ENCODE results near the gene CHD9.
"Not testable (repeated sequence)": the region's sequence is repeated elsewhere in the genome, so short reads cannot be mapped to it uniquely, and the experiment has no call there.

The CHD9 gene

DNA sequence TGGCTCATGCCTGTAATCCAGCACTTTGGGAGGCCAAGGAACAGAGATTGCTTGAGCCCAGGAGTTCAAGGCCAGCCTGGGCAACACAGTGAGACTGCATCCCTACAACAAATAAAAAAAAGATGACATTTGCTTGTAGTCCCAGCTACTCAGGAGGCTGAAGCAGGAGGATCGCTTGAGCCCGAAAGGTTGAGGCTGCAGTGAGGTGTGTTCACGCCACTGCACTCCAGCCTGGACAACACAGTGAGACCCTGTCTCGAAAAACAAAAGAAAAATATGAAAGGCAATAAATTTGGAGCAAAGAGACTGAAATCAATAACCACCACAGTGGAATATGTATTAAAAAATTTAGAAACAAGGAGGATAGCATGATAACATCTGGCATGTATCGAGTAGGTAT is 235.7 kb downstream of the CHD9 start:
- DNase-seq: no peak

DNA sequence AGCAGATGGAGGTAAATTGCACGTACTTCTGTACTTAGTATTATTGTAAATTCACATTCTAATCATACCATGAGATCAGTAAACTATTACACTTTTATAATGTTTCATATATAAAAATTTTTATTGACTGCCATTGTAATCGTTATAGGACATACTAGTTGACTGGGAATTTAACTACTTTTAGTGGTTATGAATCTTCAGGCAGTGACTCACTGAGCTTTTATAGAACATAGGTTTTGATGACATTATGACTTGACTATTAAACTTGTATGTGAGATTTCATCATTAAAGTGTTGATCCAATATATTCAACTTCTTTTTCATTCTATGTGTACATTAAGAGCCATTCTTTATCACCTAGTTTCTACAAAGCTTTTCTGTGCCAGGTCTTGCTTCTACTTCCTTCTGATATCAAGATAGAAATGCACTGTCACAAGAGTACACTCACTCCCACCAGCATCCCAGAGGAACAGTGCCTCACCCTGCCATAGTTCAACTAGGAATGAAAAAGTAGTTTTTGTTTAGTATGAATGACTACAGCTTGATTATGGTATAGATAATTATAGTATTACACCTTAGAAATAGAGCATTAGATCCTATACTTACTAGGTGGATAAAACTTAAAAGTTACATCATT is 237.1 kb downstream of the CHD9 start:
- no peak for DNase-seq

DNA sequence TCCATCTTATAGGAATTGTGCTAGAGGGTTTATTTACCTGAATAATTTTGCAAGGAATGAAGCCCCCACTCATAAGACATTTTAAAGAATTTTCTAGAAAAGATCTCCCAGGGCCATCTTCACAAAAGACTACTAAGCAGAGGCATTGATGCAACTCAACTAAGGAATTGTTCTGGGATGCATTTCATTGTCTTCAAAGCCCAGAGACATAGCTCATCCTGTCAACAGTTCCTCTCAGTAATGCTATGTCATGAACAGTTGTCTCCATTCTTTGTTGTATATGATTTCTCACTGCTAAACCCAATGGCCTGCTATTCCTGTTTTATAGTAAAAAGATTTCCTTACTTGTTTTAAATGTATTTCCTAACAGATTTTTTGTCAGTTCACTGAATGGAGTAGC is 242.7 kb downstream of the CHD9 start:
- DNase-seq: no peak

DNA sequence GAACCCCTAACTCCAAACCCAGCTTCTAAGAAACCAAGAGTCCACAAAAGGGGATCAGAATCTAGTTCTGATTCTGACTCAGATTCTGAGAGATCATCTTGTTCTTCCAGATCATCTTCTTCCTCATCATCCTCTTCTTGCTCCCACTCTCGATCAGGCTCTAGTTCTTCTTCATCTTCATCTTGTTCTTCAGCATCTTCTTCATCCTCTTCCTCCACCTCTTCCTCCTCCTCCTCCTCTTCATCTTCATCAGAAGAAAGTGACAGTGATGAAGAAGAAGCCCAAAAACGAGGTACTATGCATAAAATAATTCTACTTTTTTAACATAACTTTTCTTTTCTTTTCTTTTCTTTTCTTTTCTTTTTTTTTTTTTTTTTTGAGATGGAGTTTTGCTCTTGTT is 249.5 kb downstream of the CHD9 start:
- no peak for DNase-seq

DNA sequence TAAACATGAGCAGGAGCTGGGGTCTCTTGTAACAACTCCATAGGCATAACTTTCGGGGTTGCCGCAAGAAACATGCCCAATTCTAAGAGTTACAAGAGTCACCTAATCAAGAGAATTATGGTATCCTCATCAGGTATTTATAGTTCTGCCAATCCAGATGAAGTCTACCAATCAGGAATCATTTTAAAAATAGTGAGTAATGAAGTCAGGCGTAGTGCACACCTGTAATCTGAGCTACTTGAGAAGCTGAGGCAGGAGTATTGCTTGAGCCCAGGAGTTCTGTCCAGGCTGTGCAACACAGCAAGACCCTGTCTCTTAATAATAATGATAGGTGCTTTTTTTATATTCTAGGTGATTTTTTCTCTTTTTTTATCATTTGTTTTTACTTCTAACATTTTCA is 251.0 kb downstream of the CHD9 start:
- DNase-seq: no peak

DNA sequence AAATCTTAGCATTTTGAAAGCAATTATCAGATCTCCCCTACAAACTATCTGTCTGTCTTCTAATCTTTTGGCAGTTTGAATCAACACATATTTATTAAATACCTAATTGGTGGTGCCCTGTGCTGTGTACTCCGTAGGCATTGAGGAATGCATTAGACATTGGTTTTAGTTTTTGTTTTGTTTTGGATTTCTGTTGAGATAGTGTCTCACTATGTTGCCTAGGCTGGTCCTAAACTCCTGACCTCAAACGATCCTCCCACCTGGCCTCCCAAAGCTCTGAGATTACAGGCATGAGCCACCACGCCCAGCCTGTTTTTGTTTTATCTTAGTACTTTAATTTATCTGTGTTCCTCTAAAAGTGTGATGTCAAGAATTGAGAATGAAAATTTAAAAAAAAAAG is 254.7 kb downstream of the CHD9 start:
- no peak for DNase-seq

DNA sequence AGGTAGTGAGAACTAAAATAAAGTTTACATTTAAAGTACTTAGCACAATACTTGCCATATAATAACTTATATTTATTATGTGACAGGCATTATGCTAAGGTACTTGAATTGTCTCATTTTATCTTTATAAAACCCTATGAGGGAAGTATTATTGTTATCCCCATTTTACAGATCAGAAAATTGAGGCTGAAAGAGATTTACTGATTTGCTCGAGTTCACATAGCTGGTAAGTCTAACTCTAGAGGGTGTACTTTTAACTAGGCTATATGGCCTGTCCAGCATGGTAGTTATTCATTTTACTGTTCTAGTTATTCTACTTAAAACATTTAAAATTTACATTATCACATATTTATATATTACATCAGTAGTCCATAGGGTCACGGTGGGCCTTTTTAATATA is 266.2 kb downstream of the CHD9 start:
- DNase-seq: no peak

DNA sequence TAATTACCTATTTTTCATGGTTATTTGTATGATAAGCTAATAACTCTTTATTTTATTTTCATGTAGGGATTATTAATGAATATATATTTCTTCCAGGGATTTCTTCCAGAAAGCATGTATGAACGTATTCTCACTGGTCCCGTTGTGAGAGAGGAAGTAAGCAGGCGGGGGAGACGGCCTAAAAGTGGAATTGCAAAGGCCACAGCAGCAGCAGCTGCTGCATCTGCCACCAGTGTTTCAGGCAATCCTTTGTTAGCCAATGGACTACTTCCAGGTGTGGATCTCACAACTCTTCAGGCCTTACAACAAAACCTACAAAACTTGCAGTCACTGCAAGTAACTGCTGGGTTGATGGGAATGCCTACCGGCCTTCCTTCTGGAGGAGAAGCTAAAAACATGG is 269.1 kb downstream of the CHD9 start:
- no peak for DNase-seq

DNA sequence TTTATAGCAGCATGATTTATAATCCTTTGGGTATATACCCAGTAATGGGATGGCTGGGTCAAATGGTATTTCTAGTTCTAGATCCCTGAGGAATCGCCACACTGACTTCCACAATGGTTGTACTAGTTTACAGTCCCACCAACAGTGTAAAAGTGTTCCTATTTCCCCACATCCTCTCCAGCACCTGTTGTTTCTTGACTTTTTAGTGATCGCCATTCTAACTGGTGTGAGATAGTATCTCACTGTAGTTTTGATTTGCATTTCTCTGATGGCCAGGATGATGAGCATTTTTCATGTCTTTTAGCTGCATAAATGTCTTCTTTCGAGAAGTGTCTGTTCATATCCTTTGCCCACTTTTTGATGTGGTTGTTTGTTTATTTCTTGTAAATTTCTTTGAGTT is 276.2 kb downstream of the CHD9 start:
- DNase-seq: not testable (repeated sequence)

DNA sequence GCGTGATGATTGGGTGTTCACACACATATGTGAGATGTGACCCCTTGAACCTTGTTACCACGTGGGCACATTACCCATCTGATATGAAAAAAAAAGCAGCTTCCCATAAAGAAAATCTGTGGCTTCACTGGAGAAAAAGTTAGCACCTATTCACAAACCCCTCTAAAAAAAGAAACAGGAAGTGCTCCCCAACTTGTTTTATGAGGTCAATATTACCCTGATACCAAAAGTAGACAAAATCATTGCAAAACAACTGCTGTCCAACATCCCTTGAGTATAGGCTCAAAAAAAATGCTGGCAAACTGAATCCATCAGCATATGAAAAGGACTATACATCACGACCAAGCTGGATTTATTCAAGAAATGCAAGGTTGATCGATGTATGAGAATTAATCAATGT is 279.8 kb downstream of the CHD9 start:
- DNase-seq: no peak

DNA sequence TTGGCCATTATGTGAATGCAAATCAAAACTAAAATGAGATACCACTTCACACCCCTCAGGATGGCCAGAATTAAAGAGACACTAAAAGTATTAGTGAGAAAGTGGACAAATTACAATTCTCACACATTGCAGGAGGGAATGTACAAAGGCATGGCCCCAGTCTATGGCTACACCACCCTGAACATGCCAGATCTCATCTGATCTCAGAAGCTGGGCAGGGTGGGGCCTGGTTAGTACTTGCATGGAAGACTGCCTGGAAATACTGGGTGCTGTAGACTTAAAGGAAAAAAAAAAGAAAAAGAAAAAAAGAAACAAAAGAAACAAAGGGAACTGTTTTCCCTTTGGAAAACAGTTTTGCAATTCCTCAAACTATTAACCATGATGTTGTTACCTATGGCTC is 282.5 kb downstream of the CHD9 start:
- no peak for DNase-seq

DNA sequence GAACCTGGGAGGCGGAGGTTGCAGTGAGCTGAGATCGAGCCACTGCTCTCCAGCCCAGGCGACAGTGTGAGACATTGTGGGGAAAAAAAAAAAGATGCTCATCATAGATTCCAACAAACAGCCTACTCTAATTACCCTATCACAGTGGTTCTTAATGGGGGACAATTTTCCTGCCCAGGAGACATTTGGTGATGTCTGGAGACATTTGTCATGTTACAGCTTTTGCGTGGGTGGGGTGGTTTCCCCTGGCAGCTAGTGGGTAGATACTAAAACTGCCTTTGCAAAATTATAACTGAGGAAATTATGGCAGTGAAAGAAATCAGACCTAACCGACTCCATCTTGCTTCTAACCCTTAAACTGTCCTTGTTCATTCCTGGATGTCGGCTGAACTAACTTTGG is 287.0 kb downstream of the CHD9 start:
- DNase-seq: no peak

DNA sequence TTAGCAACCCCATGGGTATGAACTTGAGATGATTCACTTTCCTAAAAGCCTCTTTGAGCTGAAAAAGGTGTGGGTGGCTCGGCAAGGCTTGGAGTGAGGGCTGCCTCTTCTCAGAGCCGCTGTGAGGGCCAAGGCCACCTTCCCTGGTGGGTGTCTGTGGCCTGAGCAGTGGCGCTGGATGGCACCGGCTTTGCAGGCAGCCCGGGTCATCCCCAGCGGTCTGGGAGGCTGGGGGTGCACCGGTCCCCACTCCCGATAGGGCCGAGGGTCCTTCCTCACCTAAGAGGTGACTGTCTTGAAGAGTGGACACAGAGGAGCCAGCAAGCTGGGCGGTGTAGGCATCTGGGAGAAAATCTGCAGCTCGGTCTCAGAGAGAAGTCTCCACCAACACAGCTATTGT is 300.3 kb downstream of the CHD9 start:
- DNase-seq: no peak

DNA sequence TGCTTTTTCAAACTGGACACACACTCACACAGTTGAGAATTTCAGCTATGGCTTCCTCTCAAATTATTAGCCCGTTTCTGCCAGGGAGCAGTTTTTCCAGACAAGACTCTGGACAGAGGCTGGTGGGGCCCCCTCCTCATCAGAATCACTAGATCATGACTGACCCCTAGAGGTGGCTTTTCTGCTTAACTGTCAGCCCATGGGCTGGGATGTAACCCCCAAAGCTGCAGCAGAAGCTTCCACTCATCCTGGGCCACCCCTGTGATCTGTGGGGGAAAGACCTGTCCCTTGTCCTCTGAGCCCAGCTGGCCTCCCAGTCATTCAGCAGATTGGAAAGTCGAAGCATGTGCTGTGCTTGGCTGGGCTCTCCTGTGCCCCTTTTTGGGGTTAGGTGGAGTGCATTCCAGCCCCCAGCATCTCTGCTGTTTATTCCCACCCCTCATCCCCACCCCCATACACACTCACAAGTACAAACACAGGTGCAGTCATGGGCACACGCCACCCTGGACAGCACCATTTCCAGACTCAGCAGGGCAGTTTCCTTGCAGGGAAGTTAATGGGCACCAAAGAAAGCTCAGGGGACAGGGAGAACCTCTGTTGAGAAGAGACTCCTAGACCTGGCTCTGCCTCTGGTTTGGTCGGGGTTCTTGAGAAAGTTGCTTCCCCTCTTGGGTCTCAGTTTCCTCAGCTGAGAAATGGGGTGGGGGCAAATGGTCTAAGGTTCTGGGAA is 301.9 kb downstream of the CHD9 start:
- DNase-seq: no peak

DNA sequence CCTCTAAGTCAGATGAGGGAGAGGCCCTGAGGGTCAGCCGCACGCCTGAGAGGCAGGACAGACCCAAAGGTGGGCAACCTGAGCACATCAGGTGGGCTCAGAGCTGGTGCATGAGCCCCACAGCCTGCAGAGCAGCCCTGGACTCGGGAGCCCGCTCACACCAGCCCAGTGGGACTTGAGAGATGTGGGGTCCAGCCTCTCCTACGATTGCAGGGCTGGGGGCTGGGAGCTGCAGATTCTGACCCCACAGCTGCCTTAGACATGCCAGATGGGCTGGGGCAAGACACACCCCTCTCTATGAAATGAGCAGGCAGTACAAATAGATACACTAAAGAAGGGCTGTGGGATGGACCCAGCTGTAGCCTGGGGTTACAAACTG is 302.4 kb downstream of the CHD9 start:
- no peak for DNase-seq

DNA sequence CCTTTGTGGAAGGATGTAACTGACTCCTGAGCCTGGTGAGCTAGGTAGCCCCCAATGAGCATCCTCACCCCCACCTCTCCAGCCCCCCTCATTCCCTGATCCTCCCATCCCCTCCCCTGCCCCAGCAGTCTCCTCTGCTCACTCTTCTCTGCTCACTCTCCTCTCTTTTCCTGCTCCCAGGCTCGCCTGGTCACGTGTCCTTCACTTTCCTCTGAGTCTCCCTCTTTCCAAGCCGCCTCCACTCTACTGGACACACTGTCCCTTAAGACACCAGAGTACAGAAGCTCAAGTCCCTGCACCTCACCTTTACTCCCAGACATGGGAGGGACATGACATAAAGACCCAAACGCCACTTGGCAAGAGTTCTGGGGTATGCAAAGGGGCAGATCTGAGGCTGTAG is 303.2 kb downstream of the CHD9 start:
- DNase-seq: no peak

DNA sequence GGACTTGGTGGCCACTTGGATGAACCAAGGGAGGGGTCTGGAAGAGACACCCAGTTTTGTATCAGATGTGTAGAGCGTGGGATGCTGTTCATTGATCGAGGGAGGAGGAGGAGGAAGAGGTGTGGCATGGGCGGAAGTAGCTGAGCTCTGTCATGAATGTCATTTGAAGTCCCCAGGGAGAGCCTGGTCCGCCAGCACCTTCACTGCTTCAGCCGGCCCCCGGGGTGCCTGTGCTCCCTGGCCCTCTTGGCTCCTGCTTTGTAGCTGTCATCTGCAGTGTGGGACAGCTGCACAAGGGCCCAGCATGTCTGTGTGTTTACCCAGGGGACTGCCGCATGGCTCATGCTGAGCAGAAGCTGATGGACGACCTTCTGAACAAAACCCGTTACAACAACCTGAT is 304.1 kb downstream of the CHD9 start:
- DNase-seq: no peak

DNA sequence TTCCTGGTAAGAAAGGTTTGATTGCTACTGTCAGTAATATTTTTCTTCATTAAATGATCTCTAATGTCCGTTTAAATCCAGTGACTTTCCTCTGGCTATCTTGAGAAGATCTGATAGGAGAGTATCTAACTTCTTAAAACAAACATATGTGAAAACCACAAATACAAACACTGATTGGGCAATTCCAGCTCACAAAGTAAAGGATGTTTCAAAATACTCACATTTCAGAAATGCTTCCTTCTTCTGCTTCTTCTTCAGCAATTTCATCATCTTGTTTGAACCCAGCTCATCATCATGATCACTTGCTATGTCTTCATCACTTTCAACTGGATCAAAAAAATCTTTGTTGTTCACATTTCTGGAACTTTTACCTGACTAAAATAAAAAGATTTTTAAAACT is 315.1 kb downstream of the CHD9 start:
- DNase-seq: no peak

DNA sequence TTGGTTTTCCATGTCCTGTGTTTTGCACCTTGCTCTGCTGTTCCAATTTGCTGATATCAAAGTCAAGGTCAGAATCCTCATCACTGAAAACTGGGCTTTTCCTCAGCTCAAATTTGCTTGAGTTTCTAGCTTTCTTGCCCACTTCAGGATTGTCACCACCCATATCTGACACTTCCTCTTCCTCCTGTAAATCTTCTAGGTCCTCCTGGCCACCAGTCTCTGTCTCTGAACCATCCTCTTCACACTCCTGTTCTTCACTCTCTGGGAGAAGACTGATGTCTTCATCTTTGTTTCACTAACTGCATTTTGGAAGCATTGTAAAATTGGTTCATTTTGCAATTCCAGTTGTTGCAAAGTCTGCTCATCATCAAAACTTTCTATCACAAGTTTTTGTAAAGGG is 316.0 kb downstream of the CHD9 start:
- no peak for DNase-seq

DNA sequence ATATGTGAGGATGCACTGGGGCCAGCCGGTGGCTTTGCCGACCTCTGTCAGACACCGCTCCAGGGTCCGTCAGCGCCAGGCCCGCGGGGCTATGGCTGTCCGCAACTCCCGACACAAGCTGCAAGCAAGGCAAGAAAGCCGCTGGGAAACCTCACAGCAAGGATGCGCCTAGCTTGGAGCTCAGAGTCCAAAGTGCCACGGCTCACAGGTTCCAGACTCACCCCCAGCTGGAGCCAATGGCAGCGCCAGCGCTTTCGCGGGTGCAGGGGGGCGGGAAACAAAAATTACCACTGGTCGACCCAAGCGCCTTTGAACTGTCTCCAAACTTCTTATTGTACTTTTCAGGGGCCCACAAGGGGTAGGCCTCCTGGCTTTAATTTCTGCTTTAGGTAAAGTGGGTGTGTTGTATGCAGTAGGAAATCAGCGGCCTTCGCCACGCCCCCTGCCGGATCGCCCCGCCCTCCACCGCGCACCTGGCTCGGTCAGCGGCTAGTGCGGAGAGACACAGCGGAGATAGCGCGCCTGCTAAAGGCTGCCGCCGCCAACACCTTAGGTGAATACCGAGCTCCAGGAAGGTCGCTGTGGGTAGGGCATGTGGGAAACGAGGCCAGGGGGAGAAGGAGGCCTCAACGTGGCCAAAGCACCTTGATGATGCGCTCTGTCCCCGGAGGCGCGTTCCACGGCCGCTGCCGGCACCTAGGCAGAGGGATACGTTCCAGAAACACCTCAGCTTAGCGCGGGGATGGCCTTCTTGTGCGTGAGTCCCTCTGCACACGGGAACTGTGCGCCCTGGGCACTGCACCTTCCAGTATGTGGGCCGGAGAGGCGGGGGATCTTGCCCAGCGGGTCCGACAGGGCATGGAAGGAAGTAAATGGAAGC is 318.4 kb downstream of the CHD9 start:
- DNase-seq: no peak

DNA sequence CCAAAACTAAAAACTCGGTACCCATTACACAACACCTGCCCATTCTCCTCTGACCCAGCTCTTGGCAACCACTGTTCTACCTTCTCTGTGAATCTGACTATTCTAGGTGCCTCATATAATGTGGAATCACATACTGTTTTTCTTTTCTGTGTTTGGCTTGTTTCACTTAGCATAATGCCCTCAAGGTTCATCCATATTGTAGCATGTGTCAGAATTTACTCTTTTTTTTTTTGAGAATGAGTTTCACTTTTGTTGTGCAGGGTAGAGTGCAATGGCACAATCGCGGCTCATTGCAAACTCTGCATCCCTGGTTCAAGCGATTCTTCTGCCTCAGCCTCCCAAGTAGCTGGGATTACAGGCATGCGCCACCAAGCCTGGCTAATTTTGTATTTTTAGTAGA is 320.0 kb downstream of the CHD9 start:
- no peak for DNase-seq

DNA sequence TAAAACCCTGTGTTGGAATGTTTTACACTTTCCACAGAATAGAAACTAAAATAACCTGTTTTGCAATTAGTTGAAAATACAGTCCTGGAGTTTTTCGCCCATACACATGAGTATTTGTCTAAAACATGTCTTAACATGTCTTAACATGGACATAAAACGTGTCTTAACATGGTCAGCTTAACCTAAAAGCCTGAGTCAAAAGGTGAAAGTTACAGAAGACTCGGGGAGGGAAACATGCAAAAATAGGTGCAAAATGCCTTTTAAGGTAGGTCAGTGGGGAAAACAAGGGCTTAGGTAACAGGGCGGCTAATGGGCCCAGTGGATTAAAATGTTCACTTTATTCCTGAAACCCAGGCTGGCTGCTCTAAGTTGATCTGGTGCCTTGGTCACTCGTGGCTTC is 323.3 kb downstream of the CHD9 start:
- no peak for DNase-seq
